ENCODE results near the gene LAMB4.

Gene LAMB4

DNA sequence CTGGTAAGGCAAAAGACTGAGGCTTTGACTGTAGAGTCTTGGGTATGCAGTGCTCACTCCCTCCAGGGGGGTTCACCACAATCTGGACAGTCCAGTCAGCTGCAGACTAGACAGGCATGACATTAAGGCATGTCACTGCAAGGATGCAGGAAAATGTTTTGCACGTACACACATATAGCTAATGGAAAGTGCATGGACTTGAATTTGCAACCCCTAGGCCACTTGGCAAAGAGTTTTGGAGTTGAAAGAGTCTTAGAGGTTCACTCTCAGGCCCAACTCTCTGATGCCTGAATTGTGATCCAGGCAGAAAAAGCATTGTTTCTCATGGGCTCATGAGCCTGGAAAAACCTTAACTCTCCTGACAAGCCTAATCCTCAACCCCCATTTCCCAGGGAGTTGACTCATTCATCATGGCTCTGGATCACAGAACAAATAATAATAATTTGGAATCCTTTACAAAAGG is 51.9 kb downstream of the LAMB4 start:
- no peak for DNase-seq (ENCODE audit: low read depth)

- DNase-seq (ENCODE audit: low read depth) = no peak
These were observed 52.5 kb downstream of the LAMB4 start for GRCh38 chr7:108077709-108078108.

- DNase-seq (ENCODE audit: low read depth) = no peak
These were observed 54.0 kb downstream of the LAMB4 start for GRCh38 chr7:108076156-108076555.

- no peak for DNase-seq (ENCODE audit: low read depth)
These were observed 56.7 kb downstream of the LAMB4 start for GRCh38 chr7:108073305-108074070.

DNA sequence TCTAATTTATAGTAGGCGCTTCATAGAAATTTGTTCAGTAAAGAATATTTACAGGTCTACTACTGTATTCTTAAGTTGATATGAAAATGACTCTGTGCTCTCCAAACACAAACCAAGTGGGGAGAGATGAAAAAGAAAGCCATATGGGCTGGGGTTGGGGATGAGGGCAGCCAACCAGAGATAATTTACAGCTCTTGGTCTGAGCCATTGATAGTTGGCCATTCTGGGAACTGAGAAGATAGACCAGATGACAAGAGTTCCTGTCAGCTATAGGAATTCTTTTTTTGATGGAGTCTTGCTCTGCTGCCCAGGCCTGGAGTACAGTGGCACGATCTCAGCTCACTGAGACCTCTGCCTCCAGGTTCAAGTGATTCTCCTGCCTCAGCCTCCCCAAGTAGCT is 57.4 kb downstream of the LAMB4 start:
- DNase-seq (ENCODE audit: low read depth) = no peak

DNA sequence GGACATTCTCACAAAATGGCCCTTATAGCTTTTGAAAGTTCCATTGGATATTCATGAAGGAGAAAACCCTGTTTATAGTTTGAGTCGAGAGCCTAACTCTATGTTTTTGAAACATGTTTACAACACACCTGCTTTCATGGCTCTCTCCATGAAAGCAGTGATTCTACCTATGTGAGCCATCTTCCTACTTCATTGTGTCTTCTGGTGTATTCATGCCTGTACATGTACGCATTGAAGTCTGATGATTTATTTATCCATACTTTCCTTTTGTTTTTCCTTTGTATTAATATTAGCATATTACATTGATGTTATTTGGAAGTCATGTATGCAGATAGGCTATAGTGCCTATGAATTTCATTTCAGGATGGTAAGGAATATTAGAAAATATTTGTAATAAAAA is 58.0 kb downstream of the LAMB4 start:
- no peak for DNase-seq (ENCODE audit: low read depth)

- DNase-seq (ENCODE audit: low read depth) = no peak
These were observed 58.6 kb downstream of the LAMB4 start for GRCh38 chr7:108071551-108071950.

DNA sequence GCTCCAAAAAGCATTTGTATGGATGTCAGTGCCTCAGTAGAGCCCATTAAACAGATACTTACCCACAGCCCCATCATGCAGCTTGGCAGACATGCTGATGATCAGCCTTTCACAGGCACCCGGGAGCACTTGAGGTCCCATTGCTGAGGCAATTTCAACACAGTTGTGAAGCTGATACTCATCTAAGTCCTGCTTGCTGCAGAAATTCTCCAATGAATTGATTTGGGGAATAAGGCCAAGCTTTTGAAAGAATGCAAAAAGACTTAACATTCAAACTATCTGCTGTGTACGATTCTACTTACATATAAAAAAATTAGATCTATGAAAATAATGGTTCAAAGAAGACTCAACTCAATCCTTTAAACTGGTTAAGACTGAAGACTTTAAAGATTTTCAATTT is 60.5 kb downstream of the LAMB4 start:
- DNase-seq (ENCODE audit: low read depth) = no peak

DNA sequence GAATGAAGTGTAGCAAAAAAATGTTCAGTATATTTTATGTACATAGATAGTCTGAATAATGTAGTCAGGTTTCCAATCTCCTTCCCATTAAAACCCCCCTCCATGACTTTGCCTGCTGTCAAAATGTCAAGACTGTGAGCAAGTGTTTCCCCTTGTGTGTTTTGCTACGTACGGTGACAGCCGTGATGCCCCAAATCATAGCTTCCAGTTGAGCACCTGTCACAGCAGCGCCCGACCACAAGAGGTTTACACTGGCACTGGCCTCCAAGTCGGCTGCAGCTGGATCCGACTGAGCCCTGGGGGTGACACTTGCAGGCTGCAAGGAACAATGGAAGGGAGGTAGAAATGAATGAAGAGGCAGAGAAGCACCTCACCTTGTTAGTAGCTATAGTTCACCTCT is 62.3 kb downstream of the LAMB4 start:
- DNase-seq (ENCODE audit: low read depth) = no peak

GRCh38 chr7:108066486-108066885 is 63.7 kb downstream of the LAMB4 start:
- no peak for DNase-seq (ENCODE audit: low read depth)

- DNase-seq (ENCODE audit: low read depth) = no peak
These were observed 66.6 kb downstream of the LAMB4 start for GRCh38 chr7:108063520-108063933.

- no peak for DNase-seq (ENCODE audit: low read depth)
These were observed 67.7 kb downstream of the LAMB4 start for GRCh38 chr7:108062250-108063014.

DNA sequence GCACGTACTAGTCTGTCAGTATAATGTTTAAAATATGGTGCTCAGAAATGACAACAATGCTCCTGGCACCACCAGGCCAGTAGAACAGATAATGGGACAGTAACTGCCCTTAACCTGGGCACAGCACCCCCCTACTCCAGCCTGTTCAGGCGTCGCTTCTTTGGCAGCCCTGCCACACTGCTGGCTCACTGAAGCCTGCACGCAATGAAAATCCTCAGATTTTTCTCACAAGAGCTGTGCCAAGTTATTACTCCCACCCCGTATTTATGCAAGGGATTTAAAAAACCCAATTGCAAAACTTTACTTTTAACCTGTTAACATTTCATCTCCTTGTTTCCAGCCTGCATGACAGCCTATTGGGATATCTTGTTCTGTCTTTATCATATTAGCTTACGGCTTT is 70.6 kb downstream of the LAMB4 start:
- DNase-seq (ENCODE audit: low read depth) = no peak

GRCh38 chr7:108057951-108058481 is 72.1 kb downstream of the LAMB4 start:
- DNase-seq (ENCODE audit: low read depth) = no peak

DNA sequence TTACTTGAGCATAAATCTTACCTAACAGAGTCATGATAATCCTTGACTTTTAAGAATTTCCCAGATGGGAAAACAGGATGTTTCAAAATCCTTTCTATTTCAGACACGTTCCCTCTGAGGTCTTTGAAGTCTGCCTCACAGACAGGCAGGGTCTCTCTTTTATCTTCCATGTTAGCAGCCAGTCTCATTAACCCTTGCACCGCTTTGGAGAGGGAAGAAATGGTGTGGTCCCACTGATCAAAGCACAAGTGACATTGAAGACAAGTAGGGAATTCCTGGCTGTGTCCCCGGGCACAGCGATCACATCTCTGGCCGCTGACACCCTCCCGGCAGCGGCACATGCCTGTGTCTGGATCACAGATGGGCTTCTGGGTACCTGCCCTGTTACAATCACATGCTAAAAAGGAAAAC is 74.5 kb downstream of the LAMB4 start:
- DNase-seq (ENCODE audit: low read depth) = no peak

DNA sequence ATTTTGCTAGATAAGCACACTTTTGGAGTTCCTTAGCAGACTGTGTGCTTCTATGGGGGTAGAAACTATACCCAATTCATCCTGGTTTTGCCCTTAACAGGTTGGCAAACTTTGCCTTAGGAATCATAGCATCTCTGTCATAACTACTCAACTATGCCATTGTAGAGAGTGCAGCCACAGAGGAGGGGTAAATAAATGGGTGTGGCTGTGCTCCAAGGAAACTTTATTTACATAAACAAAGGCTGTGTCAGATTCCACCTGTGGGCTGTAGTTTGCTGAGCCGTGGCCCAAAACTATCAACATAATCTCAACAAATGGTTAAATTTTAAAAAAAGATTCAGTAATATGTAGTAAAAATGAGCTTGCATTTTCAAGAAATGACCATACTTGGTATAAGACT is 75.6 kb downstream of the LAMB4 start:
- DNase-seq (ENCODE audit: low read depth) = no peak

- DNase-seq (ENCODE audit: low read depth) = no peak
These were observed 76.9 kb downstream of the LAMB4 start for GRCh38 chr7:108053250-108053649.

DNA sequence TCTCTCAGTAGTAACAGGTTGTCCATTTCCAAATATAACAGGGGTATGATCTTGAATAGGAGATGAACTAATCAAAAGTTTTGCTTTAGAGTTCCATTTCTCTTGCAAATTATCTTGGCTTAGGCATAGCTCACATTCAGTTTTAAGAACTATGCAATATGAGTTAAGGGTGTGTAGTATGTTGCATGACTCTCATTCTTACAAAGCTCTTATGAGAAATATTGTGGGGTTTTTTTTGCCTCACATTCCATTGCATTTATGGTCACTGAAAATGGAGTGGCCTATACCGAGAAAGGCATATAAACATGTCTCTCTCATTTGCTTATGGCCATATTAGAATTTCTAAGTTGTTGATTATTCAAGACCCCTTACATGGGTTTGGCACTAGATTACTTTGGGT is 78.7 kb downstream of the LAMB4 start:
- no peak for DNase-seq (ENCODE audit: low read depth)

DNA sequence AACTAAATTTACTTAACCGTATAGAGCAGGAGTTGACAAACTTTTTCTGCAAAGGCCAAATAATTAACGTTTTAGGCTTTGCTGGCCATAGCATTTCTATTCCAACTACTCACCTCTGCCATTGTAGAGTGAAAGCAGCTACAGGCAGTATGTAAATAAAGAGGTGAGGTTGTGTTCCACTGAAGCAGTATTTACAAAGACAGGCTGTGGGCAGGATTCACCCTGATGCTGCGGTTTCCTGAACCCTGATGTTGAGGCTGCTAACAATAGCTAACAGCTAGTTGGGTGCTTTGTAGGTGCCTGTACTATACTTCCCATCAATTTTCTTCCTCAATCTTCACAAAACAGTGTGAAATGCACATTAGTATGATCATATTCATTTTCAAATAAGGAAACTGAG is 80.2 kb downstream of the LAMB4 start:
- DNase-seq (ENCODE audit: low read depth) = no peak

- DNase-seq (ENCODE audit: low read depth) = no peak
These were observed 81.7 kb downstream of the LAMB4 start for GRCh38 chr7:108048422-108048821.

GRCh38 chr7:108046952-108047506 is 83.1 kb downstream of the LAMB4 start:
- no peak for DNase-seq (ENCODE audit: low read depth)

- no peak for DNase-seq (ENCODE audit: low read depth)
These were observed 84.5 kb downstream of the LAMB4 start for GRCh38 chr7:108045669-108046068.

GRCh38 chr7:108045154-108045553 is 85.0 kb downstream of the LAMB4 start:
- DNase-seq (ENCODE audit: low read depth) = no peak

All from activated gamma-delta T cell treated with anti-CD3 and anti-CD28 coated beads, Interleukin-2, amount 50 U/mL, for 16 hours (primary cell).